H1 (cell line): ENCODE data around the gene CCDC60. TPM values are rescaled to one million over a fixed set of nuclear protein-coding genes. Genes with fewer than 3 reads are reported as not detected.

Experiments used
- CTCF ChIA-PET: fragments of 300-600 bp; sonication (Branson Sonifier 250); formaldehyde crosslinking; loops from one replicate; lab custom pipeline; 2021; ENCODE audit not compliant: partially characterized antibody; lab: Charles Lee
- POLR2A ChIA-PET: fragments of 300-600 bp; sonication (Branson Sonifier 250); formaldehyde crosslinking; loops from one replicate; lab custom pipeline; 2021; ENCODE audit warnings: inconsistent platforms; ENCODE audit not compliant: partially characterized antibody; lab: Charles Lee
- DNase-seq, 2 experiments: peaks; one replicate each; pipeline versions ENCODE4 v3.0.0 to v3.0.0-alpha.2; 2010 to 2022; ENCODE audit warnings: low spot score in 2 of 2, low read depth in 1 of 2, mixed read lengths in 1 of 2
- FAIRE-seq: peaks from 2 replicates; lab custom pipeline; 2011; peaks lifted over from hg19 to GRCh38; lab: Jason Lieb, UNC
- H2AFZ ChIP-seq: 2 replicates; pipeline ENCODE4 v1.8.1; 2012; ENCODE audit warnings: low read length, inconsistent platforms
- H2AK5ac ChIP-seq: 2 replicates; pipeline ENCODE4 v1.6.1; 2013; ENCODE audit warnings: low read depth, low read length
- H2BK120ac ChIP-seq: replicated peaks from 2 replicates; pipeline ENCODE3; 2013; ENCODE audit warnings: low read depth, low read length, inconsistent platforms
- H2BK12ac ChIP-seq: 2 replicates; pipeline ENCODE4 v1.6.1; 2013; ENCODE audit warnings: low read depth, low read length
- H2BK15ac ChIP-seq: 2 replicates; pipeline ENCODE4 v1.6.1; 2013; ENCODE audit warnings: low read length
- H2BK20ac ChIP-seq: 2 replicates; pipeline ENCODE4 v1.6.1; 2013; ENCODE audit warnings: low read length
- H2BK5ac ChIP-seq: 2 replicates; pipeline ENCODE4 v1.6.1; 2013; ENCODE audit warnings: low read depth, low read length
- H3K14ac ChIP-seq: 2 replicates; pipeline ENCODE4 v1.6.1; 2013; ENCODE audit warnings: inconsistent platforms; ENCODE audit not compliant: insufficient read length
- H3K18ac ChIP-seq: 2 replicates; pipeline ENCODE4 v1.6.1; 2013; ENCODE audit warnings: low read length; ENCODE audit errors: extremely low read depth
- H3K23ac ChIP-seq: 2 replicates; pipeline ENCODE4 v1.6.1; 2013; ENCODE audit warnings: inconsistent platforms; ENCODE audit not compliant: insufficient read length
- H3K23me2 ChIP-seq: 2 replicates; pipeline ENCODE4 v1.6.1; 2013; ENCODE audit warnings: low read depth, low read length
- H3K27ac ChIP-seq: 2 replicates; pipeline ENCODE4 v1.6.1; 2011; ENCODE audit warnings: low read depth, low read length, inconsistent platforms
- H3K27me3 ChIP-seq, 4 experiments: replicated peaks in 1 of 4; 1 replicate in 1 of 4; 2 replicates in 3 of 4; pipeline versions ENCODE4 v1.6.1 to v1.8.1; 2011 to 2013; ENCODE audit warnings: low read length in 3 of 4, mild to moderate bottlenecking in 3 of 4, inconsistent platforms in 2 of 4, mixed read lengths in 2 of 4, moderate library complexity in 1 of 4; ENCODE audit not compliant: control insufficient read depth in 3 of 4, insufficient read depth in 3 of 4; ENCODE audit errors: extremely low read depth in 1 of 4
- H3K36me3 ChIP-seq, 4 experiments: 2 replicates each; pipeline versions ENCODE4 v1.6.1 to v1.8.1; 2011 to 2013; ENCODE audit warnings: mild to moderate bottlenecking in 4 of 4, low read length in 3 of 4, moderate library complexity in 2 of 4, control low read depth in 1 of 4, inconsistent platforms in 1 of 4; ENCODE audit not compliant: insufficient read depth in 4 of 4, control insufficient read depth in 2 of 4
- H3K4ac ChIP-seq: replicated peaks from 2 replicates; pipeline ENCODE3; 2013; ENCODE audit warnings: low read length, low read depth, mixed read lengths, inconsistent platforms; ENCODE audit not compliant: insufficient read length
- H3K4me1 ChIP-seq, 4 experiments: replicated peaks in 1 of 4; 1 replicate in 1 of 4; 2 replicates in 3 of 4; pipeline versions ENCODE4 v1.6.1 to v1.8.1; 2011 to 2013; ENCODE audit warnings: low read length in 3 of 4, inconsistent platforms in 2 of 4, mixed read lengths in 1 of 4; ENCODE audit not compliant: insufficient read depth in 4 of 4, control insufficient read depth in 3 of 4
- H3K4me2 ChIP-seq, 2 experiments: 2 replicates each; pipeline versions ENCODE4 v1.6.1 to v1.8.1; 2011 to 2013; ENCODE audit warnings: low read depth in 2 of 2, low read length in 2 of 2, control low read depth in 1 of 2, inconsistent platforms in 1 of 2, mild to moderate bottlenecking in 1 of 2; ENCODE audit not compliant: insufficient read depth in 1 of 2
- H3K4me3 ChIP-seq, 4 experiments: fragments of 200-600, 300-600 bp in 1 of 4; sonication (generic), shearing (Covaris generic), sonication (Bioruptor Twin) in 1 of 4; 2 replicates each; pipeline versions ENCODE4 v1.5.1 to v1.8.1; 2011 to 2016; ENCODE audit warnings: low read length in 4 of 4, low read depth in 3 of 4, control low read depth in 2 of 4, inconsistent platforms in 2 of 4, mild to moderate bottlenecking in 2 of 4, mixed read lengths in 1 of 4, moderate library complexity in 1 of 4; ENCODE audit not compliant: insufficient read depth in 2 of 4; ENCODE audit errors: extremely low read depth in 1 of 4
- H3K56ac ChIP-seq: replicated peaks from 2 replicates; pipeline ENCODE3; 2013; ENCODE audit warnings: low read depth, mild to moderate bottlenecking, mixed read lengths, low read length, inconsistent platforms; ENCODE audit not compliant: insufficient read length
- H3K79me1 ChIP-seq: 2 replicates; pipeline ENCODE4 v1.6.1; 2013; ENCODE audit warnings: low read depth, low read length, control low read depth
- H3K79me2 ChIP-seq, 2 experiments: 2 replicates each; pipeline versions ENCODE4 v1.6.1 to v1.8.1; 2012 to 2013; ENCODE audit warnings: low read length in 2 of 2, mild to moderate bottlenecking in 2 of 2, inconsistent platforms in 1 of 2; ENCODE audit not compliant: insufficient read depth in 2 of 2, control insufficient read depth in 1 of 2
- H3K9ac ChIP-seq, 4 experiments: replicated peaks in 1 of 4; 1 replicate in 1 of 4; 2 replicates in 3 of 4; pipeline versions ENCODE4 v1.6.1 to v1.8.1; 2011 to 2013; ENCODE audit warnings: low read depth in 3 of 4, low read length in 3 of 4, control low read depth in 2 of 4, mild to moderate bottlenecking in 2 of 4, moderate library complexity in 2 of 4, inconsistent platforms in 1 of 4; ENCODE audit errors: extremely low read depth in 1 of 4
- H3K9me3 ChIP-seq, 2 experiments: 2 replicates each; pipeline versions ENCODE4 v1.6.1 to v1.8.1; 2012 to 2013; ENCODE audit warnings: mild to moderate bottlenecking in 2 of 2, moderate library complexity in 2 of 2, control low read depth in 1 of 2, inconsistent platforms in 1 of 2, low read depth in 1 of 2, low read length in 1 of 2, mixed read lengths in 1 of 2; ENCODE audit not compliant: insufficient read depth in 2 of 2
- H4K20me1 ChIP-seq, 2 experiments: replicated peaks in 1 of 2; 2 replicates each; pipeline versions ENCODE3 to v1.8.1; 2011 to 2013; ENCODE audit warnings: inconsistent platforms in 2 of 2, low read length in 2 of 2, mild to moderate bottlenecking in 1 of 2; ENCODE audit not compliant: insufficient read depth in 2 of 2, control insufficient read depth in 1 of 2
- H4K5ac ChIP-seq: 2 replicates; pipeline ENCODE4 v1.6.1; 2013; ENCODE audit warnings: low read length, low read depth, mixed read lengths, inconsistent platforms; ENCODE audit not compliant: insufficient read length
- H4K8ac ChIP-seq: 2 replicates; pipeline ENCODE4 v1.8.0; 2013; ENCODE audit warnings: mild to moderate bottlenecking, moderate library complexity, low read length, inconsistent platforms; ENCODE audit not compliant: insufficient read depth; ENCODE audit errors: extremely low read depth
- H4K91ac ChIP-seq: replicated peaks from 2 replicates; pipeline ENCODE3; 2013; ENCODE audit warnings: low read length, mixed read lengths, inconsistent platforms; ENCODE audit not compliant: insufficient read length
- NANOG ChIP-seq: IDR thresholded peaks from 2 replicates; pipeline ENCODE4 v1.6.1; 2011; ENCODE audit warnings: low read length, low read depth, mild to moderate bottlenecking, inconsistent platforms; ENCODE audit not compliant: insufficient read depth, poor library complexity, severe bottlenecking
- WGBS, 2 experiments: shearing (Covaris generic) in 1 of 2; methylation state at CpG; one replicate each; pipeline versions ENCODE4 v1.1.6 to v1.1.7; 2013 to 2015; ENCODE audit warnings: low lambda C conversion rate in 2 of 2, mixed read lengths in 2 of 2, inconsistent platforms in 1 of 2, low coverage in 1 of 2, missing lambda C conversion rate in 1 of 2; ENCODE audit not compliant: insufficient replicate concordance in 2 of 2, insufficient coverage in 1 of 2, insufficient read length in 1 of 2; ENCODE audit errors: extremely low coverage in 1 of 2, missing lambda C conversion rate in 1 of 2; 5-methylcytosine and 5-hydroxymethylcytosine counted together
- polyA plus RNA-seq, 7 experiments: library from polyadenylated mRNA; depleted of rRNA in 3 of 7; stranded (reverse) in 5 of 7; unstranded in 2 of 7; fragments of >200 nt in 5 of 7; fragments of 200-250 nt in 2 of 7; gene quantifications; 1 replicate in 5 of 7; 2 replicates in 1 of 7; 4 replicates in 1 of 7; pipeline versions ENCODE4 v1.2.1 to v1.2.3, GENCODE V29; 2011 to 2013; ENCODE audit warnings: missing spikeins in 2 of 7, mixed read lengths in 2 of 7
- total RNA-seq: library from RNA; stranded (reverse); fragmentation: NEBNext Ultra II Directional; extraction: Animal tissue kit (Norgen Biotek cat#: 25700); gene quantifications from 2 replicates; pipeline ENCODE4 v1.2.1, GENCODE V29; 2021

CCDC60 gene
- total and polyA plus RNA-seq, 2 of the 8 experiments (the other 6 are each of a cell fraction or from before 2014, with no cell fraction given): 0.05 TPM; not detected in 1

- no peaks in the 10 kb centered on the region; the same call in 1 of the 2 replicates for H3K23me2 ChIP-seq
- WGBS, 2 experiments: 94% methylated on average over 2 of the region's 7 CpGs; no CpG with 5 or more reads in 1 of the 2 experiments
- ChIA-PET POLR2A (no interaction called here), CTCF (interaction anchor here (0.6 kb wide), 3 partner anchors 17 to 192 kb away, joined by 3 to 4 read pairs (median 3); no protein-coding TSS in a partner anchor)
- no peak for TF ChIP-seq NANOG
- no peak overlapping the region for H3K4me2 ChIP-seq
- H3K14ac ChIP-seq: no peak overlapping the region
- no peak overlapping the region for H2BK5ac ChIP-seq
- DNase-seq (no peak), FAIRE-seq (no peak)
- H3K4me3 ChIP-seq: no peak overlapping the region
- H3K79me1 ChIP-seq: no peaks in the 10 kb centered on the region
- no peaks in the 10 kb centered on the region for H4K20me1 ChIP-seq
- H3K27me3 ChIP-seq: peaks cover 0 to 2% (median 0%) of the 10 kb centered on the region in 4 experiments; a peak in 1 of 7 replicates
- H3K4ac ChIP-seq: no peak overlapping the region
- no peaks in the 10 kb centered on the region for H3K36me3 ChIP-seq
- no peak overlapping the region for H2BK20ac ChIP-seq
- no peaks in the 10 kb centered on the region for H3K79me2 ChIP-seq
- no peak overlapping the region for H2AFZ ChIP-seq
- no peak overlapping the region for H2BK120ac ChIP-seq
- no peak overlapping the region for H3K18ac ChIP-seq
- H3K23ac ChIP-seq: no peak overlapping the region
- no peak overlapping the region for H2BK12ac ChIP-seq
- H4K8ac ChIP-seq: no peak overlapping the region
- H2AK5ac ChIP-seq: no peak overlapping the region
- peaks cover 0 to 2% (median 0%) of the 10 kb centered on the region in 4 experiments; a peak in 1 of 7 replicates for H3K4me1 ChIP-seq
- no peak overlapping the region for H3K27ac ChIP-seq
- H3K9me3 ChIP-seq: no peaks in the 10 kb centered on the region
- no peak overlapping the region for H3K9ac ChIP-seq
- no peak overlapping the region for H4K91ac ChIP-seq
- H4K5ac ChIP-seq: no peak overlapping the region
- no peak overlapping the region for H2BK15ac ChIP-seq
- H3K56ac ChIP-seq: no peak overlapping the region
These were observed 116.2 kb downstream of the CCDC60 start for GRCh38 chr12:119450771-119451170.
